ENCODE data around the gene KREMEN2. TPM values are rescaled to one million over a fixed set of nuclear protein-coding genes. Genes with fewer than 3 reads are reported as not detected.

Gene KREMEN2
- total and polyA plus RNA-seq, 2 of the 13 experiments (the other 11 are each of a cell fraction or from before 2014, with no cell fraction given) = 0.48 to 1.2 TPM

DNA sequence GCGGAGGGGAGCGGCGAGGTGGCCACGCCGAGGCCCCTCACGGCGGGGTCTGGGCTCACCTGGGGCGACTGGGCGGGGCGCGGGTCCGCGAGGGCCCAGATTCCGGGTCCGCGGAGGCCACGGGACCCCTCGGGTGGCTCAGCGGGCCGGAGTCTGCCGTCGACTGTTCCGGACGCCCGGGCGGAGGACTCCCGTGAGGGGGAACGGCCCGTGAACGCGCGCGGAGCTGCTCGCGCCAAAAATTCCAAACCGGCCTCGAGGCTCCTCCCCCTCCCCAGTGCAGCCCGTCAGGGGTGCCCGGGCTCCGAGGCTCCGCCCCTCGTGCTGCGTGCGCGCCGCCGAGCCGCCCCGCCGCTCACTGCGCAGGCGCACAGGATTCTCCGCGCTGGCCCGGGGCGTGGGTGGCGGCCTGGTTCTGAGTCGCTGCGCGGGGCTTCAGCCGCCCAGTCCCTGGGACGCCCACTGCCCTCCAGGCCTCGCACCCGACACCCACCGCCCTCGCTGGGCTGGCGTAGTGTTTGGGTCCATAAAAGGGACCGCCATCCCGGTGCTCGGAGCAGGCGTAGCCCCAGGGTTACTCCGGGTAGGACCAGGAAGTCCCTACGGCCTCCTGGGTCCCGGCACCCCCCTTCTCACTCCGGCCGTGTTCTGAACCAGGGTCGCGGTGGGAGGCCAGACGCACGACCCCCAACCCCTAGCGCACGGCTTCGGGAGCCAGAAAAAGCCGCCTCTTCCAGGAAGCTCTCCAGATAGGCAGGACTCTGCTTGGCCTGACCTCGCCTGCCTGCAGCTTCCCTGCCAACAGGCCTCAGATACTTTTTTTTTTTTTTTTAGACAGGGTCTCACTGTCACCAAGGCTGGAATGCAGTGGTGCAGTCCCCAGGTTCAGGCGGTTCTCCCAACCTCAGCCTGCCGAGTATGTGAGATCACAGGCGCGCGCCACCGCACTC, 16.4 kb downstream of the KREMEN2 start, which contains the start of gene PKMYT1 (continued):
- TF ChIP-seq, protein P1, sequence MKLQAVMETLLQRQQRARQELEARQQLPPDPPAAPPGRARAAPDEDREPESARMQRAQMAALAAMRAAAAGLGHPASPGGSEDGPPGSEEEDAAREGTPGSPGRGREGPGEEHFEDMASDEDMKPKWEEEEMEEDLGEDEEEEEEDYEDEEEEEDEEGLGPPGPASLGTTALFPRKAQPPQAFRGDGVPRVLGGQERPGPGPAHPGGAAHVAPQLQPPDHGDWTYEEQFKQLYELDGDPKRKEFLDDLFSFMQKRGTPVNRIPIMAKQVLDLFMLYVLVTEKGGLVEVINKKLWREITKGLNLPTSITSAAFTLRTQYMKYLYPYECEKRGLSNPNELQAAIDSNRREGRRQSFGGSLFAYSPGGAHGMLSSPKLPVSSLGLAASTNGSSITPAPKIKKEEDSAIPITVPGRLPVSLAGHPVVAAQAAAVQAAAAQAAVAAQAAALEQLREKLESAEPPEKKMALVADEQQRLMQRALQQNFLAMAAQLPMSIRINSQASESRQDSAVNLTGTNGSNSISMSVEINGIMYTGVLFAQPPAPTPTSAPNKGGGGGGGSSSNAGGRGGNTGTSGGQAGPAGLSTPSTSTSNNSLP (IDR thresholded peaks at IDR 0.05; ENCODE audit: low read depth, low read length) = no peak
- TF ChIP-seq, protein P2, sequence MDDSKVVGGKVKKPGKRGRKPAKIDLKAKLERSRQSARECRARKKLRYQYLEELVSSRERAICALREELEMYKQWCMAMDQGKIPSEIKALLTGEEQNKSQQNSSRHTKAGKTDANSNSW (CRISPR knock-in tag; IDR thresholded peaks at IDR 0.05; ENCODE audit: borderline replicate concordance) = 0 out of 2 replicates have a peak, but pooled peaks have one; percentile 60
- TF ChIP-seq ZNF282 (IDR thresholded peaks at IDR 0.05; ENCODE audit: partially characterized antibody) (no peak), ZFP1 (CRISPR knock-in tag; IDR thresholded peaks at IDR 0.05) (no peak), MAFG (CRISPR knock-in tag; IDR thresholded peaks at IDR 0.05) (no peak), NAIF1 (CRISPR knock-in tag; IDR thresholded peaks at IDR 0.05; ENCODE audit: borderline replicate concordance) (peak; percentile 61; the same call in 1 of the 2 replicates), THYN1 (CRISPR knock-in tag; IDR thresholded peaks at IDR 0.05; ENCODE audit: borderline replicate concordance, low read depth) (no peak), ZNF598 (CRISPR knock-in tag; IDR thresholded peaks at IDR 0.05; ENCODE audit: borderline replicate concordance) (peak; percentile 73; the same call in 1 of the 2 replicates), ZNF234 (CRISPR knock-in tag; conservative IDR thresholded peaks at IDR 0.05) (no peak), ZNF616 (CRISPR knock-in tag; IDR thresholded peaks at IDR 0.05; ENCODE audit: low read depth) (peak; percentile 77), SMAD9 (CRISPR knock-in tag; IDR thresholded peaks at IDR 0.05) (no peak), ZFP36L1 (CRISPR knock-in tag; IDR thresholded peaks at IDR 0.05) (no peak), NCOA2 (CRISPR knock-in tag; IDR thresholded peaks at IDR 0.05) (no peak; the same call in 1 of the 2 replicates), ZNF776 (CRISPR knock-in tag; IDR thresholded peaks at IDR 0.05) (peak; percentile 5; the same call in 1 of the 2 replicates), GLI4 (CRISPR knock-in tag; IDR thresholded peaks at IDR 0.05; ENCODE audit: borderline replicate concordance) (peak; percentile 88; the same call in 1 of the 2 replicates), SETDB1 (CRISPR knock-in tag; IDR thresholded peaks at IDR 0.05; ENCODE audit: borderline replicate concordance) (no peak)
- TF ChIP-seq, protein P3, sequence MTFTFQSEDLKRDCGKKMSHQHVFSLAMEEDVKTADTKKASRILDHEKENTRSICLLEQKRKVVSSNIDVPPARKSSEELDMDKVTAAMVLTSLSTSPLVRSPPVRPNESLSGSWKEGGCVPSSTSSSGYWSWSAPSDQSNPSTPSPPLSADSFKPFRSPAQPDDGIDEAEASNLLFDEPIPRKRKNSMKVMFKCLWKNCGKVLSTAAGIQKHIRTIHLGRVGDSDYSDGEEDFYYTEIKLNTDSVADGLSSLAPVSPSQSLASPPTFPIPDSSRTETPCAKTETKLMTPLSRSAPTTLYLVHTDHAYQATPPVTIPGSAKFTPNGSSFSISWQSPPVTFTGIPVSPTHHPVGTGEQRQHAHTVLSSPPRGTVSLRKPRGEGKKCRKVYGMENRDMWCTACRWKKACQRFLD (CRISPR knock-in tag; IDR thresholded peaks at IDR 0.05; ENCODE audit: borderline replicate concordance) = peak; percentile 25; the same call in 1 of the 2 replicates
- TF ChIP-seq, protein P4, sequence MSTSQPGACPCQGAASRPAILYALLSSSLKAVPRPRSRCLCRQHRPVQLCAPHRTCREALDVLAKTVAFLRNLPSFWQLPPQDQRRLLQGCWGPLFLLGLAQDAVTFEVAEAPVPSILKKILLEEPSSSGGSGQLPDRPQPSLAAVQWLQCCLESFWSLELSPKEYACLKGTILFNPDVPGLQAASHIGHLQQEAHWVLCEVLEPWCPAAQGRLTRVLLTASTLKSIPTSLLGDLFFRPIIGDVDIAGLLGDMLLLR (CRISPR knock-in tag; IDR thresholded peaks at IDR 0.05) = no peak; the same call in 1 of the 2 replicates
- TF ChIP-seq, protein P5, sequence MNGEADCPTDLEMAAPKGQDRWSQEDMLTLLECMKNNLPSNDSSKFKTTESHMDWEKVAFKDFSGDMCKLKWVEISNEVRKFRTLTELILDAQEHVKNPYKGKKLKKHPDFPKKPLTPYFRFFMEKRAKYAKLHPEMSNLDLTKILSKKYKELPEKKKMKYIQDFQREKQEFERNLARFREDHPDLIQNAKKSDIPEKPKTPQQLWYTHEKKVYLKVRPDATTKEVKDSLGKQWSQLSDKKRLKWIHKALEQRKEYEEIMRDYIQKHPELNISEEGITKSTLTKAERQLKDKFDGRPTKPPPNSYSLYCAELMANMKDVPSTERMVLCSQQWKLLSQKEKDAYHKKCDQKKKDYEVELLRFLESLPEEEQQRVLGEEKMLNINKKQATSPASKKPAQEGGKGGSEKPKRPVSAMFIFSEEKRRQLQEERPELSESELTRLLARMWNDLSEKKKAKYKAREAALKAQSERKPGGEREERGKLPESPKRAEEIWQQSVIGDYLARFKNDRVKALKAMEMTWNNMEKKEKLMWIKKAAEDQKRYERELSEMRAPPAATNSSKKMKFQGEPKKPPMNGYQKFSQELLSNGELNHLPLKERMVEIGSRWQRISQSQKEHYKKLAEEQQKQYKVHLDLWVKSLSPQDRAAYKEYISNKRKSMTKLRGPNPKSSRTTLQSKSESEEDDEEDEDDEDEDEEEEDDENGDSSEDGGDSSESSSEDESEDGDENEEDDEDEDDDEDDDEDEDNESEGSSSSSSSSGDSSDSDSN (CRISPR knock-in tag; IDR thresholded peaks at IDR 0.05) = peak; percentile 57; the same call in 1 of the 2 replicates
- TF ChIP-seq, protein P6, sequence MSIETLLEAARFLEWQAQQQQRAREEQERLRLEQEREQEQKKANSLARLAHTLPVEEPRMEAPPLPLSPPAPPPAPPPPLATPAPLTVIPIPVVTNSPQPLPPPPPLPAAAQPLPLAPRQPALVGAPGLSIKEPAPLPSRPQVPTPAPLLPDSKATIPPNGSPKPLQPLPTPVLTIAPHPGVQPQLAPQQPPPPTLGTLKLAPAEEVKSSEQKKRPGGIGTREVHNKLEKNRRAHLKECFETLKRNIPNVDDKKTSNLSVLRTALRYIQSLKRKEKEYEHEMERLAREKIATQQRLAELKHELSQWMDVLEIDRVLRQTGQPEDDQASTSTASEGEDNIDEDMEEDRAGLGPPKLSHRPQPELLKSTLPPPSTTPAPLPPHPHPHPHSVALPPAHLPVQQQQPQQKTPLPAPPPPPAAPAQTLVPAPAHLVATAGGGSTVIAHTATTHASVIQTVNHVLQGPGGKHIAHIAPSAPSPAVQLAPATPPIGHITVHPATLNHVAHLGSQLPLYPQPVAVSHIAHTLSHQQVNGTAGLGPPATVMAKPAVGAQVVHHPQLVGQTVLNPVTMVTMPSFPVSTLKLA (IDR thresholded peaks at IDR 0.05) = peak; percentile 40; the same call in 1 of the 2 replicates

All from HepG2 (cell line).